22Rv1 (cell line): ENCODE results near the gene NMNAT2.

ENCODE experiments used
- ZFX ChIP-seq: fragments of 450-650 bp; IDR thresholded peaks from 2 replicates; pipeline ENCODE4 v1.6.1; 2017; ENCODE audit warnings: antibody characterized with exemption, borderline replicate concordance
- TF ChIP-seq, protein P1 (sequence below): fragments of 450-650 bp; IDR thresholded peaks from 2 replicates; pipeline ENCODE4 v1.5.1; 2017; ENCODE audit warnings: mild to moderate bottlenecking

DNA sequence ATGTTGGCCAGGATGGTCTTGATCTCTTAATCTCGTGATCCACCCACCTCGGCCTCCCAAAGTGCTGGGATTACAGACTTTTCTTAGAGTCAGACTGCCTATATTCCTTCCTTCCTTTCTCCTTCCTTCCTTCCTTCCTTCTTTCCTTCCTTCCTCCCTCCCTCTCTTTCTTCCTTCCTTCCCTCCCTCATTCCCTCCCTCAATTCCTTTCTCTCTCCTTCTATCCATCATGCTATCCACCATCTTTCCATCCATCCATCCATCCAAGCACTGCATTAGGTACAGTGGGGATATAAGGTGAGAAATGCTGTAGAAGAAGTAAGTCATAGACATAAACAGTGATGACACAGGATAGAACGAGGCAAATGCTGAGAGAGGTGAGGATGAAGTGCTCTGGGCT is 218.9 kb downstream of the NMNAT2 start:
- TF ChIP-seq, protein P1, sequence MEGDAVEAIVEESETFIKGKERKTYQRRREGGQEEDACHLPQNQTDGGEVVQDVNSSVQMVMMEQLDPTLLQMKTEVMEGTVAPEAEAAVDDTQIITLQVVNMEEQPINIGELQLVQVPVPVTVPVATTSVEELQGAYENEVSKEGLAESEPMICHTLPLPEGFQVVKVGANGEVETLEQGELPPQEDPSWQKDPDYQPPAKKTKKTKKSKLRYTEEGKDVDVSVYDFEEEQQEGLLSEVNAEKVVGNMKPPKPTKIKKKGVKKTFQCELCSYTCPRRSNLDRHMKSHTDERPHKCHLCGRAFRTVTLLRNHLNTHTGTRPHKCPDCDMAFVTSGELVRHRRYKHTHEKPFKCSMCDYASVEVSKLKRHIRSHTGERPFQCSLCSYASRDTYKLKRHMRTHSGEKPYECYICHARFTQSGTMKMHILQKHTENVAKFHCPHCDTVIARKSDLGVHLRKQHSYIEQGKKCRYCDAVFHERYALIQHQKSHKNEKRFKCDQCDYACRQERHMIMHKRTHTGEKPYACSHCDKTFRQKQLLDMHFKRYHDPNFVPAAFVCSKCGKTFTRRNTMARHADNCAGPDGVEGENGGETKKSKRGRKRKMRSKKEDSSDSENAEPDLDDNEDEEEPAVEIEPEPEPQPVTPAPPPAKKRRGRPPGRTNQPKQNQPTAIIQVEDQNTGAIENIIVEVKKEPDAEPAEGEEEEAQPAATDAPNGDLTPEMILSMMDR: no peak
- no peak for TF ChIP-seq ZFX
